ENCODE results near the gene PCDHGA11. TPM values are rescaled to one million over a fixed set of nuclear protein-coding genes. Genes with fewer than 3 reads are reported as not detected.
"Not testable (repeated sequence)": the region's sequence is repeated elsewhere in the genome, so short reads cannot be mapped to it uniquely, and the experiment has no call there.

The PCDHGA11 gene
- total RNA-seq, result 10 to 100 TPM in 1 of 2 donors, 1 to 10 TPM in 1; 8.0 to 15.0 TPM
- 10 to 100 TPM; 14.9 to 16.1 TPM for polyA plus RNA-seq (ENCODE audit: insufficient read length in 2 of 2)
- long read RNA-seq, donor 1, full-length matches to known transcripts, result 9 of 9 reads
- long read RNA-seq, donor 1, partial matches to known transcripts, result 0 of 9 reads
- long read RNA-seq, donor 1, other reads (novel, unspliced or antisense), result 0 of 9 reads
- long read RNA-seq, donor 2, full-length matches to known transcripts, result 9 of 9 reads
- long read RNA-seq, donor 2, partial matches to known transcripts, result 0 of 9 reads
- long read RNA-seq, donor 2, other reads (novel, unspliced or antisense), result 0 of 9 reads
- long read RNA-seq, donor 3, full-length matches to known transcripts, result 5 of 5 reads
- long read RNA-seq, donor 3, partial matches to known transcripts, result 0 of 5 reads
- long read RNA-seq, donor 3, other reads (novel, unspliced or antisense), result 0 of 5 reads
- long read RNA-seq, donor 4, result 0 reads

GRCh38 chr5:141420855-141421488 is at the start of gene PCDHGA11:
PCDHGA11 (plus strand) TSS chr5:141421051; CDS start chr5:141421228, 177 bp downstream.
- Histone ChIP-seq H3K9me3 (ENCODE audit: control insufficient read depth, insufficient read depth, low read length) (peaks cover 75% of the 10 kb centered on the region), H3K4me3 (ENCODE audit: low read depth, low read length) (peak within 1 kb of the TSS; percentile 26), H3K27me3 (ENCODE audit: control insufficient read depth, insufficient read depth, low read length) (no peaks in the 10 kb centered on the region), H3K27ac (ENCODE audit: low read depth, low read length) (no peak within 1 kb of the TSS), H3K4me1 (ENCODE audit: control insufficient read depth, insufficient read depth, low read length) (peaks cover 22% of the 10 kb centered on the region), H3K36me3 (ENCODE audit: control insufficient read depth, insufficient read depth, low read length) (peaks cover 26% of the 10 kb centered on the region)
- 11% methylated on average over 34 of the region's 42 CpGs for WGBS (ENCODE audit: insufficient coverage)
- DNase-seq (ENCODE audit: low read depth in 4 of 6, low spot score in 6 of 6), result peak in 2 of 6 donors; percentile 55 to 73

- H3K4me3 ChIP-seq (ENCODE audit: low read depth, low read length), result no peak overlapping the region
- peaks cover 51% of the 10 kb centered on the region for H3K9me3 ChIP-seq (ENCODE audit: control insufficient read depth, insufficient read depth, low read length)
- 22% methylated on average over 69 of the region's 69 CpGs for WGBS (ENCODE audit: insufficient coverage)
- peaks cover 12% of the 10 kb centered on the region for H3K4me1 ChIP-seq (ENCODE audit: control insufficient read depth, insufficient read depth, low read length)
- no peak overlapping the region for H3K27ac ChIP-seq (ENCODE audit: low read depth, low read length)
- H3K27me3 ChIP-seq (ENCODE audit: control insufficient read depth, insufficient read depth, low read length), result no peaks in the 10 kb centered on the region
- peaks cover 19% of the 10 kb centered on the region for H3K36me3 ChIP-seq (ENCODE audit: control insufficient read depth, insufficient read depth, low read length)
- no peak for DNase-seq (ENCODE audit: low read depth in 4 of 6, low spot score in 6 of 6)
These were observed 49.0 kb upstream of the PCDHGA11 start for GRCh38 chr5:141371572-141372475.

- 10% methylated on average over 27 of the region's 27 CpGs for WGBS (ENCODE audit: insufficient coverage)
- Histone ChIP-seq H3K9me3 (ENCODE audit: control insufficient read depth, insufficient read depth, low read length) (peaks cover 53% of the 10 kb centered on the region), H3K4me3 (ENCODE audit: low read depth, low read length) (peak within 1 kb of the TSS; percentile 20), H3K27ac (ENCODE audit: low read depth, low read length) (no peak within 1 kb of the TSS), H3K36me3 (ENCODE audit: control insufficient read depth, insufficient read depth, low read length) (peaks cover 19% of the 10 kb centered on the region), H3K4me1 (ENCODE audit: control insufficient read depth, insufficient read depth, low read length) (peaks cover 12% of the 10 kb centered on the region), H3K27me3 (ENCODE audit: control insufficient read depth, insufficient read depth, low read length) (no peaks in the 10 kb centered on the region)
- DNase-seq (ENCODE audit: low read depth in 4 of 6, low spot score in 6 of 6), result peak in 2 of 6 donors; percentile 51 to 70
These were observed 47.1 kb upstream of the PCDHGA11 start, which contains the start of gene PCDHGA6 for GRCh38 chr5:141373673-141374317. PCDHGA6 (plus strand) TSS chr5:141373891; CDS start chr5:141374084, 193 bp downstream.

GRCh38 chr5:141374627-141375026 is 46.2 kb upstream of the PCDHGA11 start:
- DNase-seq (ENCODE audit: low read depth in 4 of 6, low spot score in 6 of 6), result no peak
- Histone ChIP-seq H3K4me1 (ENCODE audit: control insufficient read depth, insufficient read depth, low read length) (peaks cover 12% of the 10 kb centered on the region), H3K4me3 (ENCODE audit: low read depth, low read length) (no peak overlapping the region), H3K27ac (ENCODE audit: low read depth, low read length) (no peak overlapping the region), H3K9me3 (ENCODE audit: control insufficient read depth, insufficient read depth, low read length) (peaks cover 59% of the 10 kb centered on the region), H3K27me3 (ENCODE audit: control insufficient read depth, insufficient read depth, low read length) (no peaks in the 10 kb centered on the region), H3K36me3 (ENCODE audit: control insufficient read depth, insufficient read depth, low read length) (peaks cover 19% of the 10 kb centered on the region)
- 56% methylated on average over 14 of the region's 14 CpGs for WGBS (ENCODE audit: insufficient coverage)

- WGBS (ENCODE audit: insufficient coverage), result 34% methylated on average over 35 of the region's 48 CpGs
- DNase-seq (ENCODE audit: low read depth in 4 of 6, low spot score in 6 of 6); H3K27ac ChIP-seq (ENCODE audit: low read depth, low read length); H3K4me3 ChIP-seq (ENCODE audit: low read depth, low read length); H3K27me3 ChIP-seq (ENCODE audit: control insufficient read depth, insufficient read depth, low read length): not testable (repeated sequence)
- H3K4me1 ChIP-seq (ENCODE audit: control insufficient read depth, insufficient read depth, low read length), result peaks cover 12% of the 10 kb centered on the region
- H3K36me3 ChIP-seq (ENCODE audit: control insufficient read depth, insufficient read depth, low read length), result peaks cover 19% of the 10 kb centered on the region
- H3K9me3 ChIP-seq (ENCODE audit: control insufficient read depth, insufficient read depth, low read length), result peaks cover 57% of the 10 kb centered on the region
These were observed 45.3 kb upstream of the PCDHGA11 start for GRCh38 chr5:141375444-141376155.

- Histone ChIP-seq H3K4me3 (ENCODE audit: low read depth, low read length) (no peak within 1 kb of the TSS), H3K4me1 (ENCODE audit: control insufficient read depth, insufficient read depth, low read length) (no peaks in the 10 kb centered on the region), H3K36me3 (ENCODE audit: control insufficient read depth, insufficient read depth, low read length) (peaks cover 11% of the 10 kb centered on the region), H3K27me3 (ENCODE audit: control insufficient read depth, insufficient read depth, low read length) (no peaks in the 10 kb centered on the region), H3K9me3 (ENCODE audit: control insufficient read depth, insufficient read depth, low read length) (peaks cover 51% of the 10 kb centered on the region), H3K27ac (ENCODE audit: low read depth, low read length) (no peak within 1 kb of the TSS)
- WGBS (ENCODE audit: insufficient coverage), result 10% methylated on average over 31 of the region's 37 CpGs
- peak in 2 of 6 donors; percentile 9 to 10 for DNase-seq (ENCODE audit: low read depth in 4 of 6, low spot score in 6 of 6)
These were observed 38.2 kb upstream of the PCDHGA11 start, which contains the start of gene PCDHGA7 for GRCh38 chr5:141382469-141383294. PCDHGA7 (plus strand) TSS chr5:141382742; CDS start chr5:141382900, 158 bp downstream.

GRCh38 chr5:141383345-141383744 is 37.5 kb upstream of the PCDHGA11 start:
- no peak overlapping the region for H3K4me3 ChIP-seq (ENCODE audit: low read depth, low read length)
- no peaks in the 10 kb centered on the region for H3K27me3 ChIP-seq (ENCODE audit: control insufficient read depth, insufficient read depth, low read length)
- no peak for DNase-seq (ENCODE audit: low read depth in 4 of 6, low spot score in 6 of 6)
- 20% methylated on average over 16 of the region's 21 CpGs for WGBS (ENCODE audit: insufficient coverage)
- H3K36me3 ChIP-seq (ENCODE audit: control insufficient read depth, insufficient read depth, low read length), result peaks cover 11% of the 10 kb centered on the region
- no peaks in the 10 kb centered on the region for H3K4me1 ChIP-seq (ENCODE audit: control insufficient read depth, insufficient read depth, low read length)
- H3K27ac ChIP-seq (ENCODE audit: low read depth, low read length), result no peak overlapping the region
- peaks cover 53% of the 10 kb centered on the region for H3K9me3 ChIP-seq (ENCODE audit: control insufficient read depth, insufficient read depth, low read length)

All from spinal cord (tissue), 10 donors.